ENCODE results near the gene POLE3.
A peak's percentile ranks its signal among the peaks of the same experiment; 100 is the strongest.
"Not testable (repeated sequence)": the region's sequence is repeated elsewhere in the genome, so short reads cannot be mapped to it uniquely, and the experiment has no call there.

Gene POLE3, protein sequence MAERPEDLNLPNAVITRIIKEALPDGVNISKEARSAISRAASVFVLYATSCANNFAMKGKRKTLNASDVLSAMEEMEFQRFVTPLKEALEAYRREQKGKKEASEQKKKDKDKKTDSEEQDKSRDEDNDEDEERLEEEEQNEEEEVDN

DNA sequence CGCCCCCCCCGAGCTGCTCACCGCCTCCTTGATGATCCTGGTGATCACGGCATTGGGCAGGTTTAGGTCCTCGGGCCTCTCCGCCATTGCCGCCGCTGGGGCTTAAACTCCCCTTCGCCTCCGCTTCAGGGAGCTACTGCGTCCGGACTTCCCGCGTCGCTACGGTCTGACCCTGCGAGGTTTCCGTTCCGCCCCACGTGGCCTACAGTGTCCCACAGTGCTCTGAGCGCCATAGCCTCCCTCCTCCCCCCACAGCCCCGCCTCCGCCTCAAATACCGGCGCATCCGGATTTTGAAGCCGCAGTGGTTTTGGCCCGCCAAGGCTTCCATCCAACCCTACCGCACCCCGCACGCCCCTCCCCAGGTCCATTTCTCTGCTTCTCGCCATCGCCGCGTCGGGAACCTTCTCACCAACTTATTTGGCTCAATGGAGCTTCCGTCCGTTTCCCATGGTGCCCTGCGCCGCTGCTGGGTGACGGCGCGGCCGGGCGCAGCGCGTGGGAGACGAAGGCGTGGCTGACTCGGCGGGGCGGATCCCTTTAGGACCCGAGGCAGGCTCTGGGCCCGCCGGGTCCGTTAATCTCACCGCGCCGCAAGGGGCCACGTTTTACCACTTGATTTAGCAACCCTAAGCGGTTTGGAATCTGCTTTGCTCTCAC, at the start of gene POLE3, which contains the start of gene C9orf43:
POLE3 (minus strand) TSS at position 469 of the 658 bp plus-strand sequence; CDS start at position 87, 382 bp downstream.
C9orf43 (plus strand) TSS at position 541 of the 658 bp plus-strand sequence. CDS start 2,747 bp downstream, outside the sequence.
- DNase-seq, result peak; percentile 96

GRCh38 chr9:113456235-113456634, 45.8 kb upstream of the POLE3 start:
- no peak for DNase-seq

GRCh38 chr9:113454914-113455761, 44.7 kb upstream of the POLE3 start:
- DNase-seq, result no peak

DNA sequence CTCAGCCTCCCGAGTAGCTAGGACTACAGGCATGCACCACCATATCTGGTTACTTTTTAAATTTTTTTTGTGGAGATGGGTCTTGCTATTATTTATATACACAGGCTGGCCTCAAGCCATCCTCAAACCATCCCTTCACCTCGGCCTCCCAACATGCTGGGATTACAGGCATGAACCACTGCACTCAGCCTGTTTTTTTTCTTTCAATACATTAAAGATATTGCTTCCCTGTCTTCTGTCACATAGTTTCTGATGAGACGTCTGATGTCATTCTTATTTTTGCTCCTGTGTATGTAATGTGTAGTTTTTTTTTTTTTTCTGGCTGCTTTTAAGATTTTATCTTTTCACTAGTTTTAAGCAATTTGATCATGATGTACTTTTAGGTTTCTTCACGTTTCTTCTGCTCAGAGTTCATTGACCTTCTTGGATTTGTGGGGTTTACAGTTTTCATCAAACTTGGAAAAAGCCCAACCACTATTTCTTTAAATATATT, 41.7 kb upstream of the POLE3 start:
- no peak for DNase-seq

GRCh38 chr9:113449376-113449775, 38.9 kb upstream of the POLE3 start:
- no peak for DNase-seq

GRCh38 chr9:113446323-113446740, 35.9 kb upstream of the POLE3 start:
- peak; percentile 38 for DNase-seq

DNA sequence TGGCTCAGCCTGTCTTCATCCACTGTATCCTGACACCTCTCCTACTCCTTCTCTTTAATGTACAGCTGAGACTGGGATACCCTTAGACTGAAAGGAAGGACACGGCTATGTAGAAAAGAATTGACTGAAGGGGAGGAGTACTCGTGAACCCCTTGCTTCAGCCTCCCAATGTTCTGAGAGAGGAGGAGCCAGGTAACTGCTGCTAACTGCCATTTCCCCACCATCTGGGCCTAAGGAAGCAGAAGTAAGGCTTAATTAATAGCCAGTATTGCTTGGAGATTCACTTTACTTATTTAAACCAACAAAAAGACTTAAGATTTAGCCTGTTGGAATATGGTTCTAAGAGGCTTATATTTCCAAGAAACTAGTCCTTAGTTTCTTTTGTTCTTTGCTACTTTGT, 34.3 kb upstream of the POLE3 start:
- no peak for DNase-seq

GRCh38 chr9:113437716-113438115, 27.2 kb upstream of the POLE3 start:
- DNase-seq, result not testable (repeated sequence)

- peak; percentile 72 for DNase-seq
These were observed 26.4 kb upstream of the POLE3 start for GRCh38 chr9:113436728-113437515.

DNA sequence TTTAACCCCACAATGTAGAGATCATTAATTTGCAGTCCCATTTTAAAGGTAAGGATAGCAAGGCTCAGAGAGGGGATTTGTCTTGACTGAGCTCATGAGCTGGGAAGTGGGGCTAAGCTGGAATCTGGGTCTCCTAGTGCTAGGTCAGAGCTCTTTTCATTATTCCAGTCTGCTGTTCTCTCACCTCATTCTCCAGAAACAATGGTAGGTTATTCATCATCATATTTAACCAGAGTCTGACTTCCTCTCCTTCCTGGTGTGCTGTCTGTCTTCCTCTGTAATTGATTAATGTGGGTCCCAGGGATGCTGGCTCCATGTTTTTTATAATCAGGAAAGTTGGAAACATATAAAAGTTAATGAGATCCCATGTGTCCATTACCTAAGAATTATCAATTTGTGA, 20.7 kb upstream of the POLE3 start:
- DNase-seq, result no peak

- DNase-seq, result no peak
These were observed 17.7 kb upstream of the POLE3 start for GRCh38 chr9:113428062-113428615.

GRCh38 chr9:113427629-113428028, 17.2 kb upstream of the POLE3 start:
- peak; percentile 61 for DNase-seq

DNA sequence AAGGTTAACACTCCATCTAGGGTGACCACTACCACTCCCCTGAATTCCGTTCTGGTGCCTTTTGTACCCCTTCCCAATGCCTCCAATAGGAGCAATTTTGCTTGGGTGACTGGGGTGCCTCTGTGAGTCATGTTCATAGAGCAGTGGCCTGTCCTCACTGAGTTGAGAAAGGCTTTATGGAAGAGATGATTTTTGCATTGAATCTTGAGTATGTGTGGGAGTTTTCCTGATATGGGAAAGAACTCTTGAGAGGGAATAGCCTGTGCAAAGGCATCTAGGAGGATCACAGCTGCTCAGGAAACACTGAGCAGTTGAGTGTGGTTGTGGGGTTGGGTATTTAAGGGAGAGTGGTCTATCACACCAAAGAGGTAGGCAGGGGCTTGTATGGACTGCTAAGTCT, 16.2 kb upstream of the POLE3 start:
- no peak for DNase-seq

DNA sequence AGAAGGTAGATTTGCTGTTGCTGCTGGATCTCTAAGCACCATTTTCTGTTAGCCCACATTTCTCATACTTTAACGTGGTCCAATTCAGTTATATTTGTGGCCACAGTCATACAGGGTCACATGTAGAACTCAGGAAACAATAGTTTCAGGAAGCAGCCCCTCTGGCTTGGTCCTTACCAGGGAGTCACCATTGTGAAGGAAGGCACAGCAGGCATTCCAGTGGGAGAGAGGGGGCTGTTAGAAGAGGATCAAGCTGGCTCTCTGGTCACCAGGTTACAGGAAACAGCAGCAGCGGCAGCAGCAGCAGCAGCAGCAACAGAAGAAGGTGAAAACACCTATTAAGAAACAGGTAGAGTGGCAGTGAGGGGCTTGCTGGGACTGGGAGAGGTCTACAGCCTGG, 14.6 kb upstream of the POLE3 start:
- DNase-seq, result no peak

GRCh38 chr9:113421726-113422125, 11.3 kb upstream of the POLE3 start:
- DNase-seq, result no peak

DNA sequence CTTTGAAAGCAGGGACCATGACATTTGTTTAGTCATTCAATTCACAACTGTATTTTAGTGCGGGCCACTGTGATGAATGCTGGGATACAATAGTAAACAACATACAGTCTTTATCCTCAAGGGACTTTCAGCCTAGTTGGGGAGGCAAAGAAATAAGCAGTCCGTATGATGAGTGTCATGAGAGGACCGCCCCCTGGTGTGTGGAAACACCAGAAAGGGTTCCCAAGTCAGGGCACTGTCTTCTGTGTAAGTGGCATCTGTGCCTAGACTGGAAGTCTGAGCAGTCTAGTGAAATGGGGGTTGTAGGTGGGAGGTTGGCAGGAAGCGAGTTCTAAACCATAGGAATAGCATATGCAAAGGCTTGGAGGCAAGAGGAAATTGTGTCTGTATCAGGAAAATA, 6.9 kb upstream of the POLE3 start:
- DNase-seq, result peak; percentile 30

DNA sequence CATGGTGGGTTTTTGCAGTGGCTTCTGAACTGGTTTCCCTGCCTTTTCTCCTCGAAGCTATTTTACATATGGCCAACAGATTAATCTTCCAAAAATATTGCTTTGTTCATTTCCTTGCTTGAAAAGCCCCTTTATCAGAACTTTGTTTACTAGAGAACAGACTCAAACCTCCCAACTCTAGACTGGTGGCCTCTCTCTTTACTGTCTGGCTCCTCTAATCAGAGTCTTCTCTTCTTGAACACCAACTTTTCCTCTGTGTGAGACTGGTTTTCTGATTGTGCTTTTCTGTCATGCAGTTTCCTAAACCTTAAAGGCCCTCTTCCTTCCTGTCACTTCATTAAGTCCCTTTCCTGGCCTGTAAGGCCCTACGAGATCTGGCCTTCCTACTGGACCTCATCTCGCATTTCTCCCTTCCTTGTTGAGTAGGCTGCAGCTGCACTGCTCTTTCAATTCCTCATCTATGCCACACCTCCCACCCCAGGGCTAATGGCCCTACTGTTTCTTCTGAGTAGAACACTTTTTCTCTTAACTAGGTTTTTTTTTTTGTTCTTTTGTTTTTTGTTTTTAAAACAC, 5.8 kb upstream of the POLE3 start:
- peak; percentile 82 for DNase-seq

- DNase-seq, result peak; percentile 15
These were observed 630 bp downstream of the POLE3 start for GRCh38 chr9:113409883-113410206.

GRCh38 chr9:113409481-113409880, 994 bp downstream of the POLE3 start:
- no peak for DNase-seq

DNA sequence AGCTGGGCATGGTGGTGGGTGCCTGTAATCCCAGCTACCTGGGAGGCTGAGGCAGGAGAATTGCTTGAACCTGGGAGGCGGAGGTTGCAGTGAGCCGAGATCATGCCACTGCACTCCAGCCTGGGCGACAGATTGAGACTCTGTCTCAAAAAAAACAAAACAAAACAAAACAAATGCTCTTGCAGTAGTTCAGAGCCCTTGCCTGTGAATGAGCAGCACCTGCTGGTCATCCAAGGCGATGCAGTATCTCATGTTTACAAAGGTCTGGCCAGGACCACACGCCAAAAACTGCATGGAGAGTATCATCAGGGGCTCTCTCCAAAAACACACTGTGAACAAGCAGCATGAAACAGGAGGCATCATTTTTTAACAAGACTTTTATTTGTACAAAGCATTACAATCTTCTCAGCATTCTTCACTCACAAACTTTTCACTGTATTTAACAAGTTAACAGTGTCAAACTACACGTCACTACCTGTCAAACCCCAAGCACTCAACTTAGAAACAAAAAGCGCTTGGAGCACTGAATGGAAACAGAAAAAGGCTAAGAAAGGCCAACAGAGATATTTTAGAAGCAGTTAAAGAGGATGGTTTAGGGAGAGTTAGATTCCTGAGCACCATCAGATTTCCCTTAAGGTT, 3.5 kb downstream of the POLE3 start:
- DNase-seq, result peak; percentile 61

- not testable (repeated sequence) for DNase-seq
These were observed 4.1 kb downstream of the POLE3 start for GRCh38 chr9:113406353-113406752.

- peak; percentile 78 for DNase-seq
These were observed 6.8 kb downstream of the POLE3 start for GRCh38 chr9:113403646-113404045.

Measured in inflammatory macrophage treated with lipopolysaccharide for 4 hours (primary cell).